A204.1 (cell line): ENCODE results near the gene LAX1.

Source experiments
- FAIRE-seq: peaks from 2 replicates; lab custom pipeline; 2012; peaks lifted over from hg19 to GRCh38; lab: Jason Lieb, UNC

Gene LAX1

DNA sequence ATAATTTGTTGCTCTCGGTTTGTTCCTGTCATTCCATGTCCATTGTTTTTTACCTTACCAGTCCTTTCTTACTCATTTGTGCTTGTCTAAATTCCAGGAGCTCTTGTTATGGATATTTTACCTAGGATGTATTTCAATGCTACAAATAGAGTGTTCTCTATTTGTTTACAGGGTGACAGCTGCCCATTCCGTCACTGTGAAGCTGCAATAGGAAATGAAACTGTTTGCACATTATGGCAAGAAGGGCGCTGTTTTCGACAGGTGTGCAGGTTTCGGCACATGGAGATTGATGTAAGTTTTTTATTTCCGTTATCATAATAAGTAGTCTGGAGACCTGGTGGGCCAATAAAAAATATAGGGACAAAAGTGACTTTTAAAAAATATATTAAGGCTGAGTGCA, 53.4 kb downstream of the LAX1 start:
- FAIRE-seq, result no peak

DNA sequence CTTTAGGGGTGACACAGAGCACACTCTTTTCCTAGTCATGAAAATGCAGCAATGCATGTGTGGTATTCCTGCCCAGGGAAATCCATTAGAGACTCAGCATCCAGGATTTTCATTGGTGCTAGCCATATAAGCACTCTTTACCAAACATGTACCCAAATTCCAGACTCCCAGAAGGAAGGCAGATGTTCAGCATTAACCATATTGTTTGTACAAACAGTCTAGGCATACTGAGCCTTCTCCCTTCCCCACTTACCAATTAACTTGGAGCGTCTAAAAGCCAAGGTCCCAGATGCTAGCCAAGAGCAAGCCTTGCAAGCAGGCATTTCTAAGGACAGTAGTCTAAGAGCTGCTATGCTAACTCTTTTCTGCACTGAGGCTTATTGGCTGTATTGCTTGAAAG, 58.3 kb downstream of the LAX1 start:
- FAIRE-seq, result no peak
